NCI-H187 (cell line): ENCODE results near the gene STX1B.
A peak's percentile ranks its signal among the peaks of the same experiment; 100 is the strongest.

Source experiments
- DNase-seq, 2 experiments: peaks; one replicate each; lab custom pipeline; 2025; lab: John Stamatoyannopoulos, UW

The STX1B gene

DNA sequence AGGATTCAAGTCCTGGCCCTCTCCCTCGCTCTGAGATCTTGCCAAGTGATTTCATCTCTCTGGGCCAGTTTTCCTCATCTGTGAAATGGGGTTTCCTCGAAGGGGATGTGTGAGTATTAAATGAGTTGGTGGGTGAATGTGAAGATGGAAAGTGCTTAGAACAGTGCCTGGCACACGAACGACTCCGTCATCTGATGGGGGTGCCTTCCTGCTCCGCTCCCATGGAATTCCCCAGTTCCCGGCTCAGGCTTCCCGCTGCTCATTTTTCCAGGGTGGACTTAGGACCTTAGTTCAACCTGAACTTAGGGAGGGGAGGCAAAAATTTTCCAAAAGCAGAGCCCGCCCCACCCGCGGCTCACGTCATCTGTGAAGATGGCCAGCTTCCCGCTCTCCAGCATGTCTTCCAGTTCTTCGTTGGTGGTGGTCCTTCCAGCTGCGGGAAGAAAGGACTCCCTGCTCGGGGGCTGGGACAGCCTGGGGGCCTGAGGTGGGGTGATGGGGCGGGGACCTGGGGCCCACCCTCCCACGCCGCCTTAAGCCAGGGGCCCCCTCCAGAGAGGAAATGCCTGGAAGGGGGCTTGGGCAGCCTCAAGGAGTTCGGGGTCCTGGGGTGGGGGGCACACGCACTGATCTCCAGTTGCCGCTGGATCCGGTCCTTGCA is 14.0 kb downstream of the STX1B start:
- DNase-seq = no peak

DNA sequence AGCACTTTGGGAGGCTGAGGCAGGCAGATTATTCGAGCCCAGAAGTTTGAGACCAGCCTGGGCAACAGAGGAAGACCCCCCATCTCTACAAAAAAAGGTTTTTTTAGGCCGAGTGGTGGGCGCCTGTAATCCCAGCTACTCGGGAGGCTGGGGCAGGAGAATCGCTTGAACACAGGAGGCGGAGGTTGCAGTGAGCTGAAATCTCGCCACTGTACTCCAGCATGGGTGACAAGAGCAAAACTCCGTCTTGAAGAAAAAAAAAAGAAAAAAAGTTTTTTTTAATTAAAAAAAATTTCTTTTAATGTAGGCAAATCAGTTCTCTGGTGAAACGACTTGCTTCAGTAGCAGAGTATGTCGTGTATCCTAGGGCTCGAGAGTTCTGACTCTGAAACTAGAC is 14.5 kb downstream of the STX1B start:
- DNase-seq = no peak

- no peak for DNase-seq
These were observed 17.3 kb downstream of the STX1B start for GRCh38 chr16:30992931-30993816.

DNA sequence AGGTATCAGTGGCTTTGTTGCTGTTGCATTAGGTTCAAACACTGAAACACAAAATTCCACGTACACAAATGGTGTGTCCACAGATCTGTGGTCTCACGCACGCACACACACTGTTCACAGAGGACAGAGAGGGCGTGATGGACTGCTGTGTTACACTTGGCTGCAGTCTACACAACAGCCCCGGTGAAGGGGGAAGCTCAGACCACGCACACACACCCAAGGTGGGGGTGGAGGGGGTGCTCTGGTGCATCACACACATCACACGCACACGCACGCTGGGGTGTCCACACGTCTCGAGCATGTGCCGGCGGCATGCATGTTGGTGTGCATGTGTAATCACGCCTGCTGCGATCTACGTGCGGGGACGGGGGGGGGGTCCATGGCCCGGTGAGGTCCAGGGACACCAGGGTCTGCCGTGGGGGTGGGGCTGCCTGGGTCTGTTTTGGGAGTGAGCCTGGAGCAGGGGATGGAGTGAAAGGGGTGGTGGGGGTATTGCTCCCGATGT is 18.1 kb downstream of the STX1B start:
- DNase-seq = no peak

GRCh38 chr16:30991052-30991451 is 19.4 kb downstream of the STX1B start:
- no peak for DNase-seq

DNA sequence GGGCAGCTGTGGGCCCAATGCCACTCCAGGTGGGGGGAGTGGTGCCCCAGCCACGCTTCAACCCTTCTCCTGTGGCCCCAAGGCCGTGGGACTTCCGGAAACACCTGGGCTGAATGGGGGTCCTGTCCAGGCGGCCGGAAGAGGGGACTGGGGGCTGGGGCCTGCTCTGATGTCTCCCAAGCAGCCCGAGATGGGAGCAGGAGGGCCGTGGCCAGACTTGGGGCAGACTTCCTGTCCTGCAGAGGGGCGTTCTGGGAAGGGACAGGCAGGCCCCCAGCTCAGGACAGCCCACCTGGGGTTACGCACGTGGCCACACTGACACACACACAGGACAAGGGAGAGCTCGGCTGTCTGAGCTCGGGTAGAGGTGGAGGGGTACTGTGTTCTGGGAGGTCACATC is 20.3 kb downstream of the STX1B start:
- DNase-seq = no peak

DNA sequence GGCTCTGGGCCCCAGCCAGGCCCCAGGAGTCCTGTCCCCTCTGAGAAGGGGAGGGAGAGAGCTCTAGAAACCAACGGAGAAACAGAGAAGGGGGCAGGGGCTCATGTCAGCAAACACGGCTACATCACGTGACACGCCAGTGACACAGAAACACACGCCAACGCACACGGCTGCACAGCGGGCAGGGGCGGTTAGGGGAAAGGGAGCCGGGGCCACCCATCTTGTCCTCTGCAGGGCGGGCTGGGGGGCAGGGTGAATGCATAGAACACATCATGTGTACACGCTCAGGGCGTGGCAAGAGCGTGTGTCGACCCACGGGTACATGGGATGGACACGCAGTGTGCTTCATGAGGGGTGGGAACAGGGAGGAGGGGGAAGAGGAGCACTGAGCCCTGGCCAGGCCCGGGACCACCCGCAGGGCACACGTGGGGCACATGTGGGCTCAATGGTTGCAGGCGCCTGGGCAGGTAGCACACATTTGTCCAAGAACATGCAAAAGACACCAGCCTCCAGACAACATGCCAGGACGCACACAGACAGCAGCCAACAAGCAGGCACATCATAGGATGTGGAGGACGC is 20.9 kb downstream of the STX1B start:
- no peak for DNase-seq

DNA sequence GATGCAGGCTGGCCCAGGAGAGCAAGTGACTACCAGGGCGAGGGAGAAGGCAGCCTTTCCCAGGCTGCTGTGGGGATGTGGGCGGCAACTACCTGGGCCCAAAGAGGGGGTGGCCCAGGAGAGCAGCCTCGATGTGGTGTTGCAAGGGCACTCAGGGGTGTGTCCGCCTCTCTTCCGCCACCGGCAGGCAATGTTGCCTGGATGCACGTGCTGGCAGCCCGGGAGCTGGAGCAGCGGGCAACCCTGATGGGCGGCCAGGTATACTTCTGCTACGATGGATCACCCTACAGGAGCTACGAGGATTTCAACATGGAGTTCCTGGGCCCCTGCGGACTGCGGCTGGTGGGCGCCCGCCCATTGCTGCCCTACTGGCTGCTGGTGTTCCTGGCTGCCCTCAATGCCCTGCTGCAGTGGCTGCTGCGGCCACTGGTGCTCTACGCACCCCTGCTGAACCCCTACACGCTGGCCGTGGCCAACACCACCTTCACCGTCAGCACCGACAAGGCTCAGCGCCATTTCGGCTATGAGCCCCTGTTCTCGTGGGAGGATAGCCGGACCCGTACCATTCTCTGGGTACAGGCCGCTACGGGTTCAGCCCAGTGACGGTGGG is 22.8 kb downstream of the STX1B start:
- no peak for DNase-seq

- DNase-seq = no peak
These were observed 24.1 kb downstream of the STX1B start for GRCh38 chr16:30986129-30986991.

- peak in 1 of 2 experiments; percentile 16 for DNase-seq
These were observed 24.9 kb downstream of the STX1B start for GRCh38 chr16:30985401-30986128.

DNA sequence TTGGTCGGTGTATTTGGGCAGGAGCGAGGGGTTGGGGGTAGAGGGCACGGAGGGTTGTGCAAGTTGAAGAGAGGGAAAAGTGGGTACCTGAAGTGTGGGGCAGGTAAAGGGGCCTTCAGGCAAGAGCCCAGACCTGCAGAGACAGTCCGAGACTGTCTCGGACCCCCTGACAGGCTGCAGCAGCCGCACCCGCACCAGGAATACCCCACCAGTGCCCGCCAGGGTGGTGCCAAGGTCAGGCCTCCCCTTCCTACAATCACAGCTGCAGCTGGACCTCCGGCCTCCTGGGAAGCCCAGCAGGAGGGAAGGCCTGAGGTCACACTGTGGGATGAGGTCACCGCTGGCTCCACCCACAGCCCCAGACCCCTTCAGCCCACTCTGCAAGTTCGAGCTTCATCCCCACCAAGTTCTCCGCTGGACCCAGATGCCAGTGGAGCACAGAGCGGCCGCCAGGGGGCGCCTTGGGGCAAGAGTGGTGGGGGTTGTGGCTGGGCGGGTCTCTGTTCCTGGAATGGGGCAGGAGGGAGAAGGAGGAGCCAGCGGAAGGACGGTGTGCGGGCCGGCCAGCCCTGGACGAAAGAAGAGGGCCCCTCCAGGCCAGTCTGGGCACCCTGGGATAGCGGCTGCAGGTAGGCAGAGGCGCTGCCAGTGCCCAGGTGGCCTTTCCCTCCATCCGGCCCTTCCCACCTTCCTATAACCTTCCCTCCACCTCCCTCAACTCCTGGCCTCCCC is 25.6 kb downstream of the STX1B start, which contains the start of gene HSD3B7:
Gene HSD3B7, plus strand, starts transcription at position 539 of the 732 bp plus-strand sequence. CDS start 452 bp downstream, outside the sequence.
- peak in 1 of 2 experiments; percentile 16 for DNase-seq

GRCh38 chr16:30983898-30984610 is 26.4 kb downstream of the STX1B start:
- DNase-seq = no peak

DNA sequence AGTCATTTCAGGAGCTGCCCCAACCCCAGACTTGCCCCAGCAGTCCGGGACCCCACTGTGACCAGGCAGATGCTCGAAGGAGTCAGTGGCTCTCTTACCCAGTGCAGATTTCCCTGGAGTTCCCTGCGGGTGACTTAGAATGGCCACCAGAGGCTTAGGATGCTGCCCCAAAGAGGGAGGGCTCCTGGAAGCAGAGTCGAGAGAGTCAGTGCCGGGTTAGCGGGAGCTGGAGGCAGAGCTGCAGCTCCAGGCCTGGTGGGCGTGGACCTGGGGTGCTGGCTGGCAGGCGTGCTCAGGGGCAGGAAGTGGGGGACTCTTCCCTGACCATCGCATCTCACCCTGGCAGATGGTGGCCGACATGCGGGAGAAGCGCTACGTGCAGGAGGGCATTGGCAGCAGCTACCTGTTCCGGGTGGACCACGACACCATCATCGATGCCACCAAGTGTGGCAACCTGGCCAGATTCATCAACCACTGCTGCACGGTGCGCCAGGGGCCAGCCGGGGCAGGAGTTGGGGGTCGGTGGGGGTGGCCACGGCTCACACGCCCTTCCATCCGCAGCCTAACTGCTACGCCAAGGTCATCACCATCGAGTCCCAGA is 27.0 kb downstream of the STX1B start:
- no peak for DNase-seq

GRCh38 chr16:30982548-30983288 is 27.7 kb downstream of the STX1B start:
- DNase-seq = no peak

GRCh38 chr16:30980959-30981358 is 29.5 kb downstream of the STX1B start:
- DNase-seq = no peak

DNA sequence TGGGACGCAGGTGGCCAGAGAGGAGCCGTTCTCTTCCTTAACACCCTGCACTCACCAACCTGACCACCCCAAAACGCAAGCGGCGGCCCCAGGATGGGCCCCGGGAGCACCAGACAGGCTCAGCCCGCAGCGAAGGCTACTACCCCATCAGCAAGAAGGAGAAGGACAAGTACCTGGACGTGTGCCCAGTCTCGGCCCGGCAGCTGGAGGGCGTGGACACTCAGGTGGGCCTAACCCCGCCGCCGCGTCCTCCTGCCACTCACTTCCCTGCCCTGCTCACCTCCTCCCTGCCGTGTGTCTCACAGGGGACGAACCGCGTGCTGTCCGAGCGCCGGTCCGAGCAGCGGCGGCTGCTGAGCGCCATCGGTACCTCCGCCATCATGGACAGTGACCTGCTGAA is 30.0 kb downstream of the STX1B start:
- DNase-seq = no peak

DNA sequence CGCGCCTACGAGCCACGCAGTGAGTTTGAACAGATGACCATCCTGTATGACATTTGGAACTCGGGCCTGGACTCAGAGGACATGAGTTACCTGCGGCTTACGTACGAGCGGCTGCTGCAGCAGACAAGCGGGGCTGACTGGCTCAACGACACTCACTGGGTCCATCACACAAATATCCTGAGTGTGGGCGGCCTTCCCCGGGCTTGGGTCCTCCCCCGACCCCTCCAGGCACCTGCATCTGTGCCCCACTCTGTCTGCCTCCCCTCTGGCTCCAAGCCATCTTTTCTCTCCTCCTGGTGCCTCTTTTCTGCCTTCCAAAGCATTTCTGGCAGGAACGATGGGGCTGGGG is 30.4 kb downstream of the STX1B start:
- no peak for DNase-seq
